Measurements from ENCODE around the gene PRKAB2. TPM values are rescaled to one million over a fixed set of nuclear protein-coding genes. Genes with fewer than 3 reads are reported as not detected.

The PRKAB2 gene
- total and polyA plus RNA-seq, 8 donors: 6.0 to 26.3 (median 10.5) TPM

DNA sequence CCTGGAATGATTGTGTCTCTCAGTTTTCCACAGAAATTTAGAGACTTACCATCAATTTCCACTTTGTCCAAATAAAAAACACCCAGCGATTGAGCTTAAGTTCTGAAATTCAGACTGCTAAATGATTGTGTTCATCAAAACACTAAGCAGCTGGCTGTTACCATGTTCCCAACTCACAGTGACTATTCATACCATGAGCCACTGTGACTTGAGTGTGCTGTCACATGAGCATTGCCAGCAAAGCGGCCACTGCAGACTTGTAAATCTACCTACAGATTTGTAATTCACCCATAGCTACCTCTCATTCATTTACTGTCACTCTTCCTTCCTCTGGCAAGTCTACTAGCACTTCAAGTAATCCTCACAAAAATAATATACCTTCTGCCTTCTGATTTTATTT lies 17.2 kb upstream of the PRKAB2 start:
- no peak for TF ChIP-seq POLR2AphosphoS5 (IDR thresholded peaks at IDR 0.05)
- TF ChIP-seq CTCF (IDR thresholded peaks at IDR 0.05): no peak
- no peak for TF ChIP-seq POLR2A (IDR thresholded peaks at IDR 0.05)
- no peak for TF ChIP-seq EP300 (IDR thresholded peaks at IDR 0.05)
- peaks cover 0 to 8% (median 6%) of the 10 kb centered on the region in 4 donors for H3K36me3 ChIP-seq
- DNase-seq: no peak
- H3K27me3 ChIP-seq: no peaks in the 10 kb centered on the region
- no peaks in the 10 kb centered on the region for H3K4me1 ChIP-seq
- intact Hi-C loops (cut with DNase I; ENCODE audit: low total_unique reads): no loop called here
- H3K27ac ChIP-seq: no peak overlapping the region
- WGBS, 5 donors: 82 to 100% (median 95%) methylated on average over 2 of the region's 2 CpGs
- H3K4me3 ChIP-seq: no peak overlapping the region
- no peaks in the 10 kb centered on the region for H3K9me3 ChIP-seq

- Histone ChIP-seq H3K4me3 (no peak overlapping the region), H3K4me1 (peaks cover 0 to 6% (median 0%) of the 10 kb centered on the region in 4 donors), H3K27me3 (no peaks in the 10 kb centered on the region), H3K36me3 (peaks cover 0 to 8% (median 6%) of the 10 kb centered on the region in 4 donors), H3K27ac (no peak overlapping the region), H3K9me3 (no peaks in the 10 kb centered on the region)
- WGBS, 5 donors: 31 to 65% (median 46%) methylated on average over 2 of the region's 2 CpGs
- TF ChIP-seq CTCF (IDR thresholded peaks at IDR 0.05) (no peak), POLR2AphosphoS5 (IDR thresholded peaks at IDR 0.05) (peak in 1 of 3 donors; percentile 26)
- peak in 1 of 2 donors; percentile 69 for DNase-seq
- intact Hi-C loops (cut with DNase I; ENCODE audit: low total_unique reads): no loop called here
Measured at GRCh38 chr1:147185432-147185831, 13.2 kb upstream of the PRKAB2 start.

- Histone ChIP-seq H3K9me3 (no peaks in the 10 kb centered on the region), H3K36me3 (no peaks in the 10 kb centered on the region), H3K27ac (peak overlapping the region in 1 of 5 donors; percentile 5), H3K27me3 (no peaks in the 10 kb centered on the region), H3K4me1 (peaks cover 0 to 17% (median 7%) of the 10 kb centered on the region in 4 donors), H3K4me3 (peak overlapping the region in 1 of 4 donors; percentile 20)
- TF ChIP-seq POLR2A (IDR thresholded peaks at IDR 0.05): no peak
- TF ChIP-seq CTCF (IDR thresholded peaks at IDR 0.05): no peak
- TF ChIP-seq POLR2AphosphoS5 (IDR thresholded peaks at IDR 0.05): no peak
- no peak for TF ChIP-seq EP300 (IDR thresholded peaks at IDR 0.05)
- 36 to 54% (median 47%) methylated on average over 36 of the region's 36 CpGs for WGBS, 5 donors
- peak in 1 of 2 donors; percentile 33 for DNase-seq
- intact Hi-C loops (cut with DNase I; ENCODE audit: low total_unique reads): loop anchor here (5.0 kb wide), 1 partner anchor 60 kb away; no protein-coding TSS in a partner anchor
Measured at GRCh38 chr1:147177611-147178380, 5.5 kb upstream of the PRKAB2 start.

DNA sequence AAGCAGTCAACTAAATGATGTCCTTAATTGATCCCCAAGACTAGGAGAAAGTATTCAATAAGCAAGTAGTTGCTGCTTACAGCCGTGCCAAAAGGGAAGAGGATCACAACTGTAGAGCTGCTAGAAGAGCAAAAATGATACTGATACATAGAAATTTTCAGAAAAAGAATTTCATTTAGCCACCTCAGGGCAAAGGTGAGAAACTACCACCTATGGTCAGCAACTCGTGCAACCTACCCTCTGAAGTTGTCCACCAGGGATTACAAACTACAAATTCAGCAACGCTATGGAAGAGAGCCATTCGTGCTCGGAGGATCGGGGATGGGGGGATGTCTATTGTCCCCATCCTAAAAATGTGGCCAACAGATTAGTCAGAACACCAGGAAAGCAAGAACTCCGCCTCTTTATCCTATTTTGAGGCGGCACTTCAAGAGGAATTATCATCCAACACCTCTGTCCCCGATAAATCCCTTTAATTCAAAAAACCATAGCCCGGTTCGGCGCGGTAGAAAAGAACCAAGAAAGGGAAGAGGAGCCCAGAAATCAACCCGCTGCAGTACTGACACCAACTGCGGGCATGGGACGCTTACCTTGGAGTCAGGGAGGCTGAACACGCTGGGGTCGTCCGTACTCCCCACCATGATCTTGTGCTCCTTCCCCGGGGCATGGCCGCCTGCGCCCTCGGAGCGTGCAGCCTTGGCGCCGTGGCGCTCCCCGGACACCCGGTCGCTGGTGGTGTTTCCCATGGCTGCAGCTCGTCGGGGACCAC lies 687 bp downstream of the PRKAB2 start:
- 0 to 1% (median 0%) methylated on average over 17 to 32 of the region's 32 CpGs for WGBS, 5 donors
- peak overlapping the region; percentile 70 to 92 (median 90) for H3K4me3 ChIP-seq

More for the DNA sequence above, 687 bp downstream of the PRKAB2 start:
- peak in 1 of 2 donors; percentile 44 for DNase-seq
- intact Hi-C loops (cut with DNase I; ENCODE audit: low total_unique reads): no loop called here
- Histone ChIP-seq H3K27ac (peak overlapping the region; percentile 95 to 98 (median 96)), H3K36me3 (peaks cover under 1 to 11% (median 5%) of the 10 kb centered on the region in 4 donors), H3K9me3 (no peaks in the 10 kb centered on the region), H3K4me1 (peaks cover 19 to 61% (median 39%) of the 10 kb centered on the region in 4 donors), H3K27me3 (no peaks in the 10 kb centered on the region)
- TF ChIP-seq EP300 (IDR thresholded peaks at IDR 0.05) (no peak), CTCF (IDR thresholded peaks at IDR 0.05) (no peak), POLR2A (IDR thresholded peaks at IDR 0.05) (no peak), POLR2AphosphoS5 (IDR thresholded peaks at IDR 0.05) (no peak)

Data from stomach (tissue), 9 donors.